Glutamatergic neuron (in vitro differentiated cells): ENCODE results near the gene OGG1. TPM values are rescaled to one million over a fixed set of nuclear protein-coding genes. Genes with fewer than 3 reads are reported as not detected.
A peak's percentile ranks its signal among the peaks of the same experiment; 100 is the strongest.

ENCODE experiments used
- DNase-seq: peaks from one replicate; pipeline ENCODE4 v3.0.0; 2022
- H3K27ac Mint-ChIP-seq: one replicate; pipeline ENCODE4 v1.8.0; 2020; ENCODE audit warnings: mild to moderate bottlenecking, mixed read lengths, inconsistent platforms; ENCODE audit not compliant: unreplicated experiment
- H3K27me3 Mint-ChIP-seq: one replicate; pipeline ENCODE4 v1.8.0; 2020; ENCODE audit warnings: mild to moderate bottlenecking, moderate library complexity, mixed read lengths, inconsistent platforms; ENCODE audit not compliant: unreplicated experiment
- H3K36me3 Mint-ChIP-seq: one replicate; pipeline ENCODE4 v1.8.0; 2020; ENCODE audit warnings: mild to moderate bottlenecking, mixed read lengths, inconsistent platforms; ENCODE audit not compliant: unreplicated experiment
- H3K4me1 Mint-ChIP-seq: one replicate; pipeline ENCODE4 v1.8.0; 2020; ENCODE audit warnings: mild to moderate bottlenecking, low read depth, mixed read lengths, inconsistent platforms; ENCODE audit not compliant: unreplicated experiment
- H3K4me3 Mint-ChIP-seq: one replicate; pipeline ENCODE4 v1.8.0; 2020; ENCODE audit warnings: mild to moderate bottlenecking, mixed read lengths, inconsistent platforms; ENCODE audit not compliant: unreplicated experiment
- H3K9me3 Mint-ChIP-seq: one replicate; pipeline ENCODE4 v1.8.0; 2020; ENCODE audit warnings: mild to moderate bottlenecking, moderate library complexity, mixed read lengths, inconsistent platforms; ENCODE audit not compliant: unreplicated experiment
- total RNA-seq: library from RNA; stranded (reverse); fragmentation: NEBNext Ultra II Directional; extraction: Animal tissue kit (Norgen Biotek cat#: 25700); gene quantifications from one replicate; pipeline ENCODE4 v1.2.1, GENCODE V29; 2021; ENCODE audit not compliant: unreplicated experiment
- TF ChIP-seq, protein P1 (sequence below): fragments of 200-600 bp; sonication (generic); IDR thresholded peaks from one replicate; pipeline ENCODE4 v1.5.0; 2021; ENCODE audit not compliant: partially characterized antibody, unreplicated experiment

The OGG1 gene
- total RNA-seq, 1 donor from 2014 or later: 76.5 TPM

DNA sequence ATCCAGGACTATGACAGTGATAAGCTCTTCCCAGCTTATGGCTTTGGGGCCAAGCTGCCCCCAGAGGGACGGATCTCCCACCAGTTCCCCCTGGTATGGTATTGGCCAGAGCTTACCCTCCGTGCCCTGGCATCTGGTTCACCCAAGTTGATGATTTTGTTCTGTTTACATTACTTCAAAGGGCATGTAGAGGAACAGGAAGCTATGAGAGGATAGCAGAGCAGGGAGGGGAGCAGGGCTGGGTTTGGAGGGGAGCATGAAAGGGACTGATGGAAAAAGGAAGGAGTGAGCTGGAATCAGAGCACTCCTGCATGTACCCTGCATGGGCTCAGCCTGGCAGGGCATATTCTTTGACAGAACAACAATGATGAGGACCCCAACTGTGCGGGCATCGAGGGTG, 31.6 kb upstream of the OGG1 start:
- Mint-ChIP-seq H3K9me3 (peaks cover 5% of the 10 kb centered on the region), H3K27me3 (peaks cover 3% of the 10 kb centered on the region), H3K27ac (no peak overlapping the region), H3K4me3 (no peak overlapping the region), H3K4me1 (peaks cover 14% of the 10 kb centered on the region), H3K36me3 (peaks cover 15% of the 10 kb centered on the region)
- no peak for DNase-seq
- TF ChIP-seq, protein P1, sequence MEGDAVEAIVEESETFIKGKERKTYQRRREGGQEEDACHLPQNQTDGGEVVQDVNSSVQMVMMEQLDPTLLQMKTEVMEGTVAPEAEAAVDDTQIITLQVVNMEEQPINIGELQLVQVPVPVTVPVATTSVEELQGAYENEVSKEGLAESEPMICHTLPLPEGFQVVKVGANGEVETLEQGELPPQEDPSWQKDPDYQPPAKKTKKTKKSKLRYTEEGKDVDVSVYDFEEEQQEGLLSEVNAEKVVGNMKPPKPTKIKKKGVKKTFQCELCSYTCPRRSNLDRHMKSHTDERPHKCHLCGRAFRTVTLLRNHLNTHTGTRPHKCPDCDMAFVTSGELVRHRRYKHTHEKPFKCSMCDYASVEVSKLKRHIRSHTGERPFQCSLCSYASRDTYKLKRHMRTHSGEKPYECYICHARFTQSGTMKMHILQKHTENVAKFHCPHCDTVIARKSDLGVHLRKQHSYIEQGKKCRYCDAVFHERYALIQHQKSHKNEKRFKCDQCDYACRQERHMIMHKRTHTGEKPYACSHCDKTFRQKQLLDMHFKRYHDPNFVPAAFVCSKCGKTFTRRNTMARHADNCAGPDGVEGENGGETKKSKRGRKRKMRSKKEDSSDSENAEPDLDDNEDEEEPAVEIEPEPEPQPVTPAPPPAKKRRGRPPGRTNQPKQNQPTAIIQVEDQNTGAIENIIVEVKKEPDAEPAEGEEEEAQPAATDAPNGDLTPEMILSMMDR: no peak

DNA sequence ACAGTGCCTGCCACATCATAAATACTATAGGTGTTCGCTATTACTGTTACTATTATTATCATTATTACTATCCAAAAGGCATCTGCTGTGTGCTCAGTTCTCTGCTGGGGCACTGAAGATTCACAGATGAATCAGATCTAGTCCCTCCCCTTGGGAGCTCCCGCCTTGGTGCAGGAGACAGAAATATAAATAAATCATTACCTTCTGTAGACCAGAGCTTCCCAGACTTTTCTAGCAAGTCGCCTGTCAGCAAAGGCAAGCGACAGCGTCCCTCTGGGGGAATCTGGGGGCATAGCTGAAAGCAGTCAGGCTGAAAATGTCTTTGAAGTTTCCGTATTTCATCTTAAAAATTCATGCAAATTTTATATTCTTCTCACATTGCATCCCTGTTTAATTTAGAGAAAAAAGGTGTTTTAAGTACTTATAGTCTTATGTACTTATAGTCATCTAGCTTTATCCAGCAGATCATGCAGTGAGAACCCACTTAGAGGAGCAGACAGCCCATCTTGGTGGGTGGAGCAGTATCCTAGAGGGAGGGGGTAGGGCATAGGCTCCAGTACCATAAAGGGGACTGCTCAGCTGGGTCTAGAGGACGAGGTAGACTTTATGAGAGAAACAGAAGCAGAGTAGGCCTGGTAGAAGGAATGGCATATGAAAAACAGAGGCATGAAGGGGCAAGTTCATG, 28.6 kb upstream of the OGG1 start:
- H3K27ac Mint-ChIP-seq: peak overlapping the region; percentile 89
- peaks cover 14% of the 10 kb centered on the region for H3K4me1 Mint-ChIP-seq
- H3K36me3 Mint-ChIP-seq: peaks cover 10% of the 10 kb centered on the region
- no peaks in the 10 kb centered on the region for H3K27me3 Mint-ChIP-seq
- TF ChIP-seq, protein P1: no peak
- peak overlapping the region; percentile 30 for H3K4me3 Mint-ChIP-seq
- peak; percentile 64 for DNase-seq
- H3K9me3 Mint-ChIP-seq: peaks cover 1% of the 10 kb centered on the region

DNA sequence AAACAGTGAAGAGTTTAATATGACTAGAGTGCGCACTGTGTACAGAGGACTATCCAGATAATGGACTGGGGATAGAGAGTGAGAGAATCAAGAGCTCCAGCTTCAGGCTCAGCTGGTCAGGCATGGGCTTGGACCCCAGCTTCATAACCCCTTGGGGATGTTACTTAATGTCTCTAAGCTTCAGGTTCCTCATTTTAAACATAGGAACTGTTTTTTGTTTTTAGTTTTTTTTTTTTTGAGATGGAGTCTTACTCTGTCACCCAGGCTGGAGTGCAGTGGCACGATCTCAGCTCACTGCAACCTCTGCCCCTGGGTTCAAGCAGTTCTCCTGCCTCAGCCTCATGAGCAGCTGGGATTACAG, 28.1 kb upstream of the OGG1 start:
- peak overlapping the region; percentile 89 for H3K27ac Mint-ChIP-seq
- DNase-seq: no peak
- H3K4me1 Mint-ChIP-seq: peaks cover 14% of the 10 kb centered on the region
- H3K36me3 Mint-ChIP-seq: peaks cover 10% of the 10 kb centered on the region
- H3K9me3 Mint-ChIP-seq: peaks cover 1% of the 10 kb centered on the region
- peak overlapping the region; percentile 30 for H3K4me3 Mint-ChIP-seq
- H3K27me3 Mint-ChIP-seq: no peaks in the 10 kb centered on the region
- TF ChIP-seq, protein P1: no peak

DNA sequence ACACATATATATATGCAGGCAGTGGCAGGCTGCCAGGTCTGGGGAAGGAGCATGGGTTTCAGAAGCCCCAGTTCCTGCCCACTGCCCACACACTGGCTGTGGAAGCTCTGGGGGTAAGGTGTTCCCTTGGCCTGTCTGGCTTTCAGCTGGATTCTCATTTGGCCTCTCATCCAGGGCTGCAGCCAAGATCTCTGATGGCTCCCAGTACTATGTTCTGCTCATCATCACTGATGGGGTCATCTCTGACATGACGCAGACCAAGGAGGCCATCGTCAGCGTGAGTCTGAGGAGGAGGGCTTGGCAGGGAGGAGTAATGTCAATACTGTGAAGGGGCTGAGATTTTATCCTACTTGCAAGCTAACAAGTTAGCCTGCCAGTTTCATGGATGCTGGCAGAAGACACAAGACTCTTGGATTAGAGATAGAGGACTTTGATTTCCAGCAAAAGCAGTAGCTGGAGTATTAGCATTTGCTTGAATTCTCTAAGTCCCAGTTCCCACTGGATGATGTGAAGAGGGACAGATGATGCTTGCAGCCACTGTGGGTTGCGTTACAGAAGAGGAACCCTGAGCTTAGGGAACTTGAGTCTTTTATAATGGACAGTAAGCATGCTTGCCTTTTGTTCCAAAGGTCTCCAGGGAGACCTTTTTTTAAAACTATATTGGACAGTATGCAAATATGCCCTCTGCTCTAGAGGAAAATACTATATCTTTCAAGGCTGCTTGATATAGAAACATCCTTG, 23.8 kb upstream of the OGG1 start:
- H3K27me3 Mint-ChIP-seq: peaks cover 4% of the 10 kb centered on the region

More for the DNA sequence above, 23.8 kb upstream of the OGG1 start:
- Mint-ChIP-seq H3K36me3 (no peaks in the 10 kb centered on the region), H3K4me3 (no peak overlapping the region), H3K9me3 (peaks cover 9% of the 10 kb centered on the region), H3K27ac (no peak overlapping the region), H3K4me1 (peaks cover 9% of the 10 kb centered on the region)
- DNase-seq: no peak
- TF ChIP-seq, protein P1: no peak
